Small intestine (tissue), 7 donors: ENCODE results near the gene ADORA3. TPM values are rescaled to one million over a fixed set of nuclear protein-coding genes. Genes with fewer than 3 reads are reported as not detected.

Source experiments
- DNase-seq, 2 donors: peaks; one replicate each; pipeline versions ENCODE4 v3.0.0 to v3.0.0-alpha.2; 2013
- FAIRE-seq: peaks from 2 replicates; lab custom pipeline; 2012; peaks lifted over from hg19 to GRCh38; lab: Jason Lieb, UNC
- H3K27ac ChIP-seq, 3 donors: one replicate each; pipeline ENCODE4 v1.5.1; 2013; ENCODE audit warnings: low read length in 2 of 3, mild to moderate bottlenecking in 2 of 3, control low read depth in 1 of 3, inconsistent platforms in 1 of 3, low read depth in 1 of 3, moderate library complexity in 1 of 3
- H3K27me3 ChIP-seq, 3 donors: one replicate each; pipeline ENCODE4 v1.6.1; 2013; ENCODE audit warnings: low read length in 3 of 3, inconsistent platforms in 1 of 3; ENCODE audit not compliant: control insufficient read depth in 3 of 3, insufficient read depth in 3 of 3
- H3K36me3 ChIP-seq, 3 donors: one replicate each; pipeline ENCODE4 v1.6.1; 2013; ENCODE audit warnings: low read length in 3 of 3, inconsistent platforms in 1 of 3, low read depth in 1 of 3, mild to moderate bottlenecking in 1 of 3, moderate library complexity in 1 of 3; ENCODE audit not compliant: control insufficient read depth in 3 of 3, insufficient read depth in 2 of 3
- H3K4me1 ChIP-seq, 3 donors: one replicate each; pipeline ENCODE4 v1.6.1; 2013; ENCODE audit warnings: low read length in 2 of 3, inconsistent platforms in 1 of 3, low read depth in 1 of 3, mild to moderate bottlenecking in 1 of 3, moderate library complexity in 1 of 3; ENCODE audit not compliant: control insufficient read depth in 3 of 3, insufficient read depth in 2 of 3
- H3K4me3 ChIP-seq, 3 donors: one replicate each; pipeline ENCODE4 v1.5.1; 2013; ENCODE audit warnings: low read length in 3 of 3, control low read depth in 1 of 3, inconsistent platforms in 1 of 3, low read depth in 1 of 3, mild to moderate bottlenecking in 1 of 3, moderate library complexity in 1 of 3
- H3K9me3 ChIP-seq, 2 donors: one replicate each; pipeline ENCODE4 v1.6.1; 2013; ENCODE audit warnings: low read depth in 1 of 2, low read length in 1 of 2; ENCODE audit not compliant: control insufficient read depth in 2 of 2, insufficient read depth in 1 of 2
- WGBS, 3 donors: extraction: QIAGEN DNeasy Blood & Tissue Kit; methylation state at CpG; one replicate each; pipeline ENCODE4 v1.1.7; 2013; 5-methylcytosine and 5-hydroxymethylcytosine counted together
- polyA plus RNA-seq, 4 donors: library from polyadenylated mRNA; stranded (reverse) in 3 of 4; unstranded in 1 of 4; fragments of 200-250 nt in 3 of 4; fragments of 120-200 nt in 1 of 4; gene quantifications; one replicate each; pipeline versions ENCODE4 v1.2.1 to v1.2.3, GENCODE V29; 2013
- donor health status: healthy with polysubstance abuse.
- donor health status: control.
- donor health status: control.
- donor health status: Bipolar disorder and iron deficiency.
- donor health status: healthy.

Gene ADORA3
- polyA plus RNA-seq, 4 donors, result 2.5 to 4.6 (median 4.1) TPM

DNA sequence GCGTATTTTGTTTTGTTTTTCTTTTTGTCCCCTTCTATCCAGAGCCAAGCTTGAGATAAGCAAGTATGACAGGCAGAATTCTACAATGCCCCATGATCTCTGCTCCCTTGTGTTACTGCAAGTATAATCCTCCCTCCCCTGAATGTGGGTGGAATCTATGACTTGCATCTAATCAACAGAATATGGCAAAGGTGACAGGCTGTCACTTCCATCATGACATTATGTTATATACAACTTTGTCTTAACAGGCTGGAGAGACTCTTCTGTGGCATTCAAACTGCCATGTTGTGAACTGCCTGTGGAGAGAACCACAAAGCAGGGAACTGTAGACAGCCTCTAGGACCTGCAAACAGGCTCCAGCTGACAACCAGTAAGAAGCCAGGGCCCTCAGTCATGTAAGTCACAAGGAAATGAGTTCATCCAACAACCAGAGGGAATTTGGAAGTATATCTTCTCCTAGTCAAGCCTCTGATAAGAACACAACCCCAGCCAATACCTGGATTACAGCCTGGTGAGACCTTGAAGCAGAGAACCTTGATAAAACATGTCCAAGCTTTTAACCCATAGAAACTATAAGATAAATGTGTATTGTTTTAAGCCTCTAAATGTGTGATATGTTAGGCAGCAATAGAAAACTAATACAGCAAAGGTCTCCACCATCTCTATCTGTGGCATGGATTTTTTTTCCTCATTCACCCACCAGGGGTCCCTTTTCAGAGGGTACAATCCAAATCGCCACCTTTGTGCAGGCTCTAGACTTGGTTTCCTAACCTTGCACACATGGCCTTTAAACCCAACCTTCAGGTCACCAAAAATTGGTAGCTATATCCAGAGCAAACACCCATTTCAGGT lies 35.3 kb downstream of the ADORA3 start:
- Histone ChIP-seq H3K36me3 (peaks cover 3 to 6% (median 5%) of the 10 kb centered on the region in 3 donors), H3K27me3 (no peaks in the 10 kb centered on the region), H3K9me3 (no peaks in the 10 kb centered on the region), H3K4me3 (no peak overlapping the region), H3K4me1 (peaks cover 0 to 7% (median 0%) of the 10 kb centered on the region in 3 donors), H3K27ac (no peak overlapping the region)
- no peak for DNase-seq
- no peak for FAIRE-seq
- WGBS, 3 donors, result 91 to 100% (median 95%) methylated on average over 2 of the region's 2 CpGs

- Histone ChIP-seq H3K9me3 (no peaks in the 10 kb centered on the region), H3K27me3 (no peaks in the 10 kb centered on the region), H3K4me1 (peaks cover 0 to 12% (median 0%) of the 10 kb centered on the region in 3 donors), H3K36me3 (peaks cover 3 to 11% (median 5%) of the 10 kb centered on the region in 3 donors), H3K27ac (no peak overlapping the region), H3K4me3 (no peak overlapping the region)
- FAIRE-seq (no peak), DNase-seq (no peak)
- WGBS, 3 donors, result 0% methylated on average over 1 of the region's 1 CpG
Observed at GRCh38 chr1:111466480-111466879, 37.0 kb downstream of the ADORA3 start.

DNA sequence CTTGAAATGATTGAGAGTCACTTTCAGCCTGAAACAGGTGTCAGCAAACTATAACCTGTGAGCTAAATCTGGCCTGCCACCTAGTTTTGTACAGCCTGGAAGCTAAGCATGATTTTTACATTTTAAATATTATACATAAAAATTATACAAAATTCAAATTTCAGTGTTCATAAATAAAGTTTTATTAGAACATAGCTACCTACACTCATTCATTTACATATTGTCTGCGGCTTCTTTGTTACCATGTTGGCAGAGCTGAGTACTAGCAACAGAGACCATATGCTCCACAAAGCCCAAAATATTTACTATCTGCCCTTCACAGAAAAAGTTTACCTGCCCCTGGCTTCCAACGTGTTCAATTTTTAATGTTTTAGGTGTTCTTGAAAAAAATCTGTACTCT lies 37.7 kb downstream of the ADORA3 start:
- 94 to 97% (median 95%) methylated on average over 2 of the region's 2 CpGs for WGBS, 3 donors
- no peak for FAIRE-seq
- Histone ChIP-seq H3K9me3 (no peaks in the 10 kb centered on the region), H3K4me1 (peaks cover 0 to 12% (median 0%) of the 10 kb centered on the region in 3 donors), H3K27me3 (no peaks in the 10 kb centered on the region), H3K4me3 (no peak overlapping the region), H3K27ac (no peak overlapping the region), H3K36me3 (peaks cover 3 to 12% (median 7%) of the 10 kb centered on the region in 3 donors)
- no peak for DNase-seq

GRCh38 chr1:111463029-111463683 lies 40.3 kb downstream of the ADORA3 start:
- H3K36me3 ChIP-seq, result peaks cover 7 to 19% (median 11%) of the 10 kb centered on the region in 3 donors
- H3K27ac ChIP-seq, result peak overlapping the region in 1 of 3 donors; percentile 31
- peaks cover 0 to 12% (median 0%) of the 10 kb centered on the region in 3 donors for H3K4me1 ChIP-seq
- DNase-seq (peak in 1 of 2 donors; percentile 28), FAIRE-seq (no peak)
- H3K27me3 ChIP-seq, result no peaks in the 10 kb centered on the region
- no peaks in the 10 kb centered on the region for H3K9me3 ChIP-seq
- H3K4me3 ChIP-seq, result no peak overlapping the region
- WGBS, 3 donors, result 53 to 68% (median 67%) methylated on average over 4 of the region's 4 CpGs

GRCh38 chr1:111462370-111463028 lies 40.9 kb downstream of the ADORA3 start:
- Histone ChIP-seq H3K4me3 (no peak overlapping the region), H3K4me1 (peaks cover 0 to 8% (median 0%) of the 10 kb centered on the region in 3 donors), H3K27ac (peak overlapping the region in 1 of 3 donors; percentile 31), H3K27me3 (no peaks in the 10 kb centered on the region), H3K9me3 (no peaks in the 10 kb centered on the region), H3K36me3 (peaks cover 7 to 19% (median 13%) of the 10 kb centered on the region in 3 donors)
- no peak for FAIRE-seq
- WGBS, 3 donors, result 77 to 81% (median 78%) methylated on average over 4 of the region's 4 CpGs
- DNase-seq, result no peak

DNA sequence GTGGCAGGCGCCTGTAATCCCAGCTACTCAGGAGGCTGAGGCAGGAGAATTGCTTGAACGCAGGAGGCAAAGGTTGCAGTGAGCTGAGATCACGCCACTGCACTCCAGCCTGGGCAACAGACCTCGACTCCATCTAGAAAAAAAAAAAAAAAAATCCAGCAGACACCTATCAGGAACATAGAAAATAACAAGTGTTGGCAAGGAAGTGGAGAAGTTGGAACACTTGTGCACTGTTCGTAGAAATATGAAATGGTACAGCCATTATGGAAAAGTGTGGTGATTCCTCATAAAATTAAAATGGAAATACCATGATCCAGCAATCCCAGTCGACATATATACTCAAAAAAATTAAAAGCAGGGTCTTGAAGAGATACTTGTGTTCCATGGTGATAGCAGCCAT lies 41.7 kb downstream of the ADORA3 start:
- peaks cover 0 to 6% (median 0%) of the 10 kb centered on the region in 3 donors for H3K4me1 ChIP-seq
- H3K27me3 ChIP-seq, result no peaks in the 10 kb centered on the region
- H3K4me3 ChIP-seq, result no peak overlapping the region
- H3K27ac ChIP-seq, result no peak overlapping the region
- 95 to 97% (median 97%) methylated on average over 6 of the region's 6 CpGs for WGBS, 3 donors
- DNase-seq (no peak), FAIRE-seq (no peak)
- no peaks in the 10 kb centered on the region for H3K9me3 ChIP-seq
- peaks cover 4 to 19% (median 14%) of the 10 kb centered on the region in 3 donors for H3K36me3 ChIP-seq

DNA sequence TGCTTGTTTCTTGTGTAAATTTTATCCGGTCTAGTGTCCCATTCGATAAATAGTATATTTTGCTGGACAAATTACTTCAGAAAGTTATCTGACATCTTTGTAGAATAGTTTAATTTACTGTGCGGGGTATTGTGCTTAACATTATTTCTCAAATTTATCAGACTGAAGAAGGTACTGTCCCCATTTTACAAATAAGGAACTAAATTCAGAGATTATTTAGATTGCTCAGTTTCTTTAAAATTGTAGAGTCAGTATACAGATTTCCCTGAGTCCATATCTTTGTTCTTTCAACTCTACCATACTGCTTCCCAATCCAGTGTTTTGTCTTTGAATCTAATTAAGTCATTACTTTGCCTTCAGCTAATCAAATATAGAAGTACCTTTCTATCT lies 47.8 kb downstream of the ADORA3 start:
- 91 to 94% (median 92%) methylated on average over 3 of the region's 3 CpGs for WGBS, 3 donors
- no peak overlapping the region for H3K4me3 ChIP-seq
- no peak overlapping the region for H3K27ac ChIP-seq
- H3K4me1 ChIP-seq, result peaks cover 2 to 6% (median 3%) of the 10 kb centered on the region in 3 donors
- FAIRE-seq (no peak), DNase-seq (no peak)
- no peaks in the 10 kb centered on the region for H3K9me3 ChIP-seq
- H3K36me3 ChIP-seq, result peaks cover 4 to 19% (median 18%) of the 10 kb centered on the region in 3 donors
- H3K27me3 ChIP-seq, result no peaks in the 10 kb centered on the region
